ENCODE results near the gene DCXR. TPM values are rescaled to one million over a fixed set of nuclear protein-coding genes. Genes with fewer than 3 reads are reported as not detected.

DCXR gene
- total RNA-seq, 1 donor from 2014 or later: 36.5 TPM

- Histone ChIP-seq H3K9me3 (ENCODE audit: low read depth) (no peaks in the 10 kb centered on the region), H4K20me1 (ENCODE audit: low read depth) (peaks cover 3% of the 10 kb centered on the region), H3K9ac (no peak overlapping the region), H3K4me3 (no peak overlapping the region), H3K36me3 (no peaks in the 10 kb centered on the region), H3K4me1 (no peaks in the 10 kb centered on the region), H3K79me2 (ENCODE audit: low read depth) (no peaks in the 10 kb centered on the region), H3F3A (ENCODE audit: low read depth) (no peaks in the 10 kb centered on the region), H3K27ac (no peak overlapping the region), H2AFZ (replicated peaks) (no peak overlapping the region), H3K4me2 (no peak overlapping the region), H3K27me3 (no peaks in the 10 kb centered on the region)
- Mint-ChIP-seq H3K27me3 (ENCODE audit: insufficient read depth, low read depth) (no peaks in the 10 kb centered on the region), H3K9me3 (no peaks in the 10 kb centered on the region), H3K4me1 (peaks cover 9% of the 10 kb centered on the region), H3K36me3 (peaks cover 4% of the 10 kb centered on the region), H3K27ac (no peak overlapping the region), H3K4me3 (no peak overlapping the region)
- no peak for DNase-seq (ENCODE audit: low spot score)
- TF ChIP-seq EZH2phosphoT487 (IDR thresholded peaks at IDR 0.05) (no peak), EZH2 (IDR thresholded peaks at IDR 0.05) (no peak), CTCF (IDR thresholded peaks at IDR 0.05) (no peak)
These were observed 29.1 kb downstream of the DCXR start for GRCh38 chr17:82008258-82008940.

- H3K27ac ChIP-seq: no peak overlapping the region
- H3K27me3 Mint-ChIP-seq (ENCODE audit: insufficient read depth, low read depth): peaks cover 3% of the 10 kb centered on the region
- no peaks in the 10 kb centered on the region for H3K4me1 ChIP-seq
- H3K4me2 ChIP-seq: no peak overlapping the region
- H3K4me3 ChIP-seq: no peak overlapping the region
- H3K9ac ChIP-seq: no peak overlapping the region
- H3K36me3 ChIP-seq: no peaks in the 10 kb centered on the region
- H3K4me1 Mint-ChIP-seq: peaks cover 11% of the 10 kb centered on the region
- H2AFZ ChIP-seq (replicated peaks): no peak overlapping the region
- TF ChIP-seq CTCF (IDR thresholded peaks at IDR 0.05): peak; percentile 15
- TF ChIP-seq EZH2phosphoT487 (IDR thresholded peaks at IDR 0.05): no peak
- no peak overlapping the region for H3K4me3 Mint-ChIP-seq
- no peak overlapping the region for H3K27ac Mint-ChIP-seq
- DNase-seq (ENCODE audit: low spot score): no peak
- no peaks in the 10 kb centered on the region for H3K27me3 ChIP-seq
- H3K79me2 ChIP-seq (ENCODE audit: low read depth): no peaks in the 10 kb centered on the region
- H3K9me3 Mint-ChIP-seq: no peaks in the 10 kb centered on the region
- H3F3A ChIP-seq (ENCODE audit: low read depth): no peaks in the 10 kb centered on the region
- H3K9me3 ChIP-seq (ENCODE audit: low read depth): no peaks in the 10 kb centered on the region
- peaks cover 4% of the 10 kb centered on the region for H3K36me3 Mint-ChIP-seq
- H4K20me1 ChIP-seq (ENCODE audit: low read depth): peaks cover 4% of the 10 kb centered on the region
These were observed 29.8 kb downstream of the DCXR start for GRCh38 chr17:82007495-82008257.

- H3K79me2 ChIP-seq (ENCODE audit: low read depth): no peaks in the 10 kb centered on the region
- DNase-seq (ENCODE audit: low spot score): no peak
- no peaks in the 10 kb centered on the region for H3K4me1 ChIP-seq
- no peak for TF ChIP-seq CTCF (IDR thresholded peaks at IDR 0.05)
- no peak for TF ChIP-seq EZH2phosphoT487 (IDR thresholded peaks at IDR 0.05)
- TF ChIP-seq EZH2 (IDR thresholded peaks at IDR 0.05): no peak
- Mint-ChIP-seq H3K4me3 (no peak overlapping the region), H3K9me3 (no peaks in the 10 kb centered on the region), H3K4me1 (peaks cover 11% of the 10 kb centered on the region), H3K36me3 (peaks cover 4% of the 10 kb centered on the region), H3K27me3 (ENCODE audit: insufficient read depth, low read depth) (peaks cover 3% of the 10 kb centered on the region), H3K27ac (no peak overlapping the region)
- H3K27ac ChIP-seq: no peak overlapping the region
- no peaks in the 10 kb centered on the region for H3K36me3 ChIP-seq
- no peak overlapping the region for H3K4me3 ChIP-seq
- no peak overlapping the region for H3K9ac ChIP-seq
- peaks cover 4% of the 10 kb centered on the region for H4K20me1 ChIP-seq (ENCODE audit: low read depth)
- no peaks in the 10 kb centered on the region for H3K9me3 ChIP-seq (ENCODE audit: low read depth)
- no peak overlapping the region for H2AFZ ChIP-seq (replicated peaks)
- H3K27me3 ChIP-seq: no peaks in the 10 kb centered on the region
- no peak overlapping the region for H3K4me2 ChIP-seq
- no peaks in the 10 kb centered on the region for H3F3A ChIP-seq (ENCODE audit: low read depth)
These were observed 30.3 kb downstream of the DCXR start for GRCh38 chr17:82007228-82007494.

All from neural progenitor cell (in vitro differentiated cells).